ENCODE measurements around the gene COPA.

COPA gene

DNA sequence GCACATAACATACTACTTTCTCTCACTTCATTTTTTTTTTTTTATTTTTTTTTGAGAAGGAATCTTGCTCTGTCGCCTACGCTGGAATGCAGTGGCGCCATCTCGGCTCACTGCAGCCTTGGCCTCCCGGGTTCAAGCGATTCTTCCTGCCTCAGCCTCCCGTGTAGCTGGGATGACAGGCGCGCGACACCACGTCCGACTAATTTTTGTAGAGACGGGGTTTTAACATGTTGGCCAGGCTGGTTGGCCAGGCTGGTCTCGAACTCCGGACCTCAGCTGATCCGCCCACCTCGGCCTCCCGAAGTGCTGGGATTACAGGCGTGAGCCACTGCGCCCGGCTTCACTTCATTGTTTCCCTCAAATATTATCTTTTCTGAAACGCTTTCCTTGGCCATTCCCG lies 57.5 kb downstream of the COPA start:
- DNase-seq (ENCODE audit: low read depth, low spot score) = no peak
- H3K36me3 ChIP-seq (ENCODE audit: insufficient read depth, insufficient read length, low read length) = peaks cover 58% of the 10 kb centered on the region
- TF ChIP-seq ZNF274 (IDR thresholded peaks at IDR 0.05; ENCODE audit: low read depth, low read length) (no peak), YY1 (IDR thresholded peaks at IDR 0.05; ENCODE audit: insufficient read depth, insufficient read length) (no peak), SUZ12 (IDR thresholded peaks at IDR 0.05; ENCODE audit: extremely low read depth, insufficient read depth, insufficient read length) (no peak)
- H3K4me1 ChIP-seq (ENCODE audit: insufficient read depth, insufficient read length) = peaks cover 5% of the 10 kb centered on the region
- H3K27me3 ChIP-seq (ENCODE audit: insufficient read depth, insufficient read length) = no peaks in the 10 kb centered on the region
- H3K9me3 ChIP-seq (ENCODE audit: insufficient read depth, low read length) = no peaks in the 10 kb centered on the region
- H3K4me3 ChIP-seq (ENCODE audit: insufficient read length, low read depth) = peak overlapping the region; percentile 89
- no peak overlapping the region for H3K9ac ChIP-seq (ENCODE audit: insufficient read length, low read depth)

DNA sequence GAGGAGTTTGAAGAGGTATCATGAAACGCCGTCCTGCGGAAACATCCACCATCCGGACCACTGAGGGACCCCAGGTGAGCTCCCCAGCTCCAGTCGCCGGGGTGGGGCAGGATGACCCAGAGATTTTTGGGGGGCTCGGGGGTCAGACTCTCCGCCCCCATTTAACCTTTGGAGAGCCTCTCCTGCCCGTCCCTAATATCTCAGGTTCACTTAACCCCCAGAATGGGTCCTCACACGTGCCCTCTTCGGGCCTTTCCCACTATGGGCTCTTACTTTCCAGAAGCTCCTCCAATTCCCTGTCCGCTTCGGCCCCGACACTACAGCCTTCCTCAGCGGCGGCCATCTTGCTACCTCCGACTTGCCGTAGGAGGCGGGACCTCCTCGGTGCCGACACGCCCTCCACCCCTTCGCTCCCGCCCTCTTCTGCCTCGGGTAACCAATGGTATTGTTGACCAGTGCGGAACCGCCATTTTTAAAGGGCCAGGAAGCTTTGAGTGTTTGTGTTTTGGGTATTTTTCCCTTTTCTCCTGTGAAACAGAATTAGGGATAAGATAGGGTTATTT lies 58.2 kb downstream of the COPA start, which contains the start of gene PEX19:
Gene PEX19, minus strand, starts transcription at position 352 of the 563 bp plus-strand sequence. Its CDS starts 9 bp downstream, at position 343.
- Histone ChIP-seq H3K36me3 (ENCODE audit: insufficient read depth, insufficient read length, low read length) (peaks cover 58% of the 10 kb centered on the region), H3K4me3 (ENCODE audit: insufficient read length, low read depth) (peak within 1 kb of the TSS; percentile 89), H3K27me3 (ENCODE audit: insufficient read depth, insufficient read length) (no peaks in the 10 kb centered on the region), H3K9me3 (ENCODE audit: insufficient read depth, low read length) (no peaks in the 10 kb centered on the region), H3K9ac (ENCODE audit: insufficient read length, low read depth) (peak within 1 kb of the TSS; percentile 97), H3K4me1 (ENCODE audit: insufficient read depth, insufficient read length) (peaks cover 5% of the 10 kb centered on the region)
- TF ChIP-seq SUZ12 (IDR thresholded peaks at IDR 0.05; ENCODE audit: extremely low read depth, insufficient read depth, insufficient read length) = no peak
- peak; percentile 95 for TF ChIP-seq YY1 (IDR thresholded peaks at IDR 0.05; ENCODE audit: insufficient read depth, insufficient read length)
- peak; percentile 95 for DNase-seq (ENCODE audit: low read depth, low spot score)

DNA sequence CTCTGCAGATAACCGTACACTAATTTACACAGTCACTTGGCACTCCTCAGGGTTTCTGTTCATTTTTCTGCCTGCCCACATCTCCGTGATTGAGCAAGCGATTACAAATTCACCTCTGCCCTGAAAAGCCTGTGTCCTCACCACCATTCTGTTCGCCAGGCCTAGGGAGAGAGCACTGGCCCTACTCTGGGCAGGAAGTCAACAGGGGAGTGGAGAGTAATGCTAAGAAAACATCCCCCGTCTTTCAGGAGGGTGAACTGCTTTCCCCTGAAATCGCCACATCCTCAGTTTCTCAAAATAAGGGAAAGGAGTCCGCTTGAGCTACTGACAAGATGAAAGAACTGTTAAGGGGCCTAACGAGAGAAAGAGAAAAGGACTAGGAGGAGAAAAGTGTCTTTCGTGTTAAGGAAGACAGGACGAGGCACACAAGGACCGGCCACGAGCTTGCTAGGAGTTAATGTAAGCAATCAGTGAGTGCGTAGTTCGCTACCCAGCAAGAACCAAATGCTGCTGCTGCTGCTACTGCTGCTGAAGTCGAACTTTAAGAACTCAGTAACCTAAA lies 58.7 kb downstream of the COPA start:
- Histone ChIP-seq H3K4me3 (ENCODE audit: insufficient read length, low read depth) (peak overlapping the region; percentile 89), H3K9me3 (ENCODE audit: insufficient read depth, low read length) (no peaks in the 10 kb centered on the region), H3K4me1 (ENCODE audit: insufficient read depth, insufficient read length) (peaks cover 5% of the 10 kb centered on the region), H3K36me3 (ENCODE audit: insufficient read depth, insufficient read length, low read length) (peaks cover 58% of the 10 kb centered on the region), H3K9ac (ENCODE audit: insufficient read length, low read depth) (peak overlapping the region; percentile 97), H3K27me3 (ENCODE audit: insufficient read depth, insufficient read length) (no peaks in the 10 kb centered on the region)
- no peak for DNase-seq (ENCODE audit: low read depth, low spot score)
- TF ChIP-seq ZNF274 (IDR thresholded peaks at IDR 0.05; ENCODE audit: low read depth, low read length) (no peak), SUZ12 (IDR thresholded peaks at IDR 0.05; ENCODE audit: extremely low read depth, insufficient read depth, insufficient read length) (no peak), YY1 (IDR thresholded peaks at IDR 0.05; ENCODE audit: insufficient read depth, insufficient read length) (no peak)

DNA sequence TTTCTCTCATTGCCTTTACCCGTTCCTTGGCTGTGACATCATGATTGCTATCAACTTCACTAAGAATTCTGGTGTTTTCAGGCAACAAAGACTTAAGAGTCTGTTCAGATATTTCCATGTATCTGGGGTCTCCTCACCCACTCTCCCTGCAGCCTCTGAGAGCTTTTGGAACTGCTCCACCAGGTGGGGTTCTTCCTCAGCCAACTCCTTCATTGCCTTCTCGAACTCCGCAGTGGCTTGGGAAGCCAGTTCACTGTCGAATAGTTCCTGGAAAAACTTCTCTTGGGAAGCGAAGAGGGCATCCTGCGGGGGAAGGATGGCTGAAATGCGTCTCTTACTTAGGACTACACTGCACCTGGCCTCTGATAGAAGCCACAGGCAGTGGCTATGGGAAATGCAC lies 60.2 kb downstream of the COPA start:
- no peak for DNase-seq (ENCODE audit: low read depth, low spot score)

DNA sequence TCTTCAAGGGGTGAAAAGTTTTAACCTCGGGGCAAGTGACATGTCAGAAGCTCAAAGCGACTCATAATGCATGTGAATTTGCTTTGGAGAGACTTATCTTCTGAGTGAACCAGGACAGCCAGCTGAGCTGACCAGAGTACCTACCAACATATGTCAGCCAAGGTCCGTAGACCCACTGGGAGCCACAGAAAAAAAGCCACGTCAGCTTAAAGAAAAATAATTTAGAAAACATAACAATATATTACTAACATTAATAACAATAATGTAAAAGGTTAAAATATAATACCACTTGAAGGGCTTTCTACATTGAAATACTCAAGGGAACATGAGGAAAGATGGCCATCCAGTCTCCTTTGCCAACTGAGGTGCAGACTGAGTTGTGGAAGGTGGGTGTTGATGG lies 65.1 kb downstream of the COPA start:
- Histone ChIP-seq H3K9ac (ENCODE audit: insufficient read length, low read depth) (no peak overlapping the region), H3K9me3 (ENCODE audit: insufficient read depth, low read length) (no peaks in the 10 kb centered on the region), H3K4me1 (ENCODE audit: insufficient read depth, insufficient read length) (no peaks in the 10 kb centered on the region), H3K4me3 (ENCODE audit: insufficient read length, low read depth) (no peak overlapping the region), H3K27me3 (ENCODE audit: insufficient read depth, insufficient read length) (no peaks in the 10 kb centered on the region), H3K36me3 (ENCODE audit: insufficient read depth, insufficient read length, low read length) (peaks cover 73% of the 10 kb centered on the region)
- TF ChIP-seq ZNF274 (IDR thresholded peaks at IDR 0.05; ENCODE audit: low read depth, low read length) (no peak), YY1 (IDR thresholded peaks at IDR 0.05; ENCODE audit: insufficient read depth, insufficient read length) (no peak), SUZ12 (IDR thresholded peaks at IDR 0.05; ENCODE audit: extremely low read depth, insufficient read depth, insufficient read length) (no peak)
- no peak for DNase-seq (ENCODE audit: low read depth, low spot score)

More for the DNA sequence above, 60.2 kb downstream of the COPA start:
- Histone ChIP-seq H3K4me3 (ENCODE audit: insufficient read length, low read depth) (no peak overlapping the region), H3K9ac (ENCODE audit: insufficient read length, low read depth) (no peak overlapping the region), H3K36me3 (ENCODE audit: insufficient read depth, insufficient read length, low read length) (peaks cover 59% of the 10 kb centered on the region), H3K4me1 (ENCODE audit: insufficient read depth, insufficient read length) (peaks cover 5% of the 10 kb centered on the region), H3K27me3 (ENCODE audit: insufficient read depth, insufficient read length) (no peaks in the 10 kb centered on the region), H3K9me3 (ENCODE audit: insufficient read depth, low read length) (no peaks in the 10 kb centered on the region)
- TF ChIP-seq YY1 (IDR thresholded peaks at IDR 0.05; ENCODE audit: insufficient read depth, insufficient read length) = no peak
- TF ChIP-seq SUZ12 (IDR thresholded peaks at IDR 0.05; ENCODE audit: extremely low read depth, insufficient read depth, insufficient read length) = no peak
- no peak for TF ChIP-seq ZNF274 (IDR thresholded peaks at IDR 0.05; ENCODE audit: low read depth, low read length)

DNA sequence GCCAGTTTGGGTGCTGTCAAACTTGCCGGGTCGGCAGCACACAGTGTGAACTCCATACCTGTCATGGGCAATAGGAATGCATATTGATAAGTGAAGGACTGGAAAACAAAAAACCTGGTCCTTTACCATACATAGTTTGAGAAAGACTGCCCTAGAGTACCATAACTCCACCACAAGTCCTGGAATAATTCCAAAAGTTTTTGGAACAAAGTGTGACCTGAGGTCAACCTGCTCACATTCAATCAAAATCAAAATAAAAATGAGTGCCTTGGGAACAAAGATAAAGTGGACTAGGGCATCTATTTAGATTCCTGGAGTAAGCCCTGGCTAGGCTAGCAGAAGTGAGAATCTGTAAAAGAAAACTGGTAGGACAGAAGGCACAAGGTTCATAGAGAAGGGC lies 65.7 kb downstream of the COPA start:
- H3K27me3 ChIP-seq (ENCODE audit: insufficient read depth, insufficient read length) = no peaks in the 10 kb centered on the region
- H3K4me3 ChIP-seq (ENCODE audit: insufficient read length, low read depth) = no peak overlapping the region
- no peak for TF ChIP-seq ZNF274 (IDR thresholded peaks at IDR 0.05; ENCODE audit: low read depth, low read length)
- no peak for TF ChIP-seq SUZ12 (IDR thresholded peaks at IDR 0.05; ENCODE audit: extremely low read depth, insufficient read depth, insufficient read length)
- no peak for TF ChIP-seq YY1 (IDR thresholded peaks at IDR 0.05; ENCODE audit: insufficient read depth, insufficient read length)
- no peaks in the 10 kb centered on the region for H3K4me1 ChIP-seq (ENCODE audit: insufficient read depth, insufficient read length)
- peaks cover 66% of the 10 kb centered on the region for H3K36me3 ChIP-seq (ENCODE audit: insufficient read depth, insufficient read length, low read length)
- H3K9me3 ChIP-seq (ENCODE audit: insufficient read depth, low read length) = no peaks in the 10 kb centered on the region
- H3K9ac ChIP-seq (ENCODE audit: insufficient read length, low read depth) = no peak overlapping the region
- no peak for DNase-seq (ENCODE audit: low read depth, low spot score)

DNA sequence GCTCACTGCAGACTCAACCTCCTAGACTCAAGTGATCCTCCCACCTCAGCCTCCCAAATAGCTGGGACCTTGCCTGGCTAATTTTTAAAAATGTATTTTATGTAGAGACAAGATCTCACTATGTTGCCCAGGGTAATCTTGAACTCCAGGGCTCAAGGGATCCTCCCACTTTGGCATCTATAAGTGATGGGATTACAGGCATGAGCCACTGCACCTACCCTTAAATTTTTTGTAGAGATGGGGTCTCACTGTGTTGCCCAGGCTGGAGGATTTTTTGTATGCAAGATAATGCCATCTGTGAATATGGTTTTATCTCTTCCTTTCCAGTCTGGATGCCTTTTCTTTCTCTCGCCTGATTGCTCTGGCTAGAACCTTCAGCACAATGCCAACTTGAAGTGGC lies 72.0 kb downstream of the COPA start:
- Histone ChIP-seq H3K9ac (ENCODE audit: insufficient read length, low read depth) (no peak overlapping the region), H3K36me3 (ENCODE audit: insufficient read depth, insufficient read length, low read length) (peaks cover 5% of the 10 kb centered on the region), H3K4me3 (ENCODE audit: insufficient read length, low read depth) (no peak overlapping the region), H3K9me3 (ENCODE audit: insufficient read depth, low read length) (no peaks in the 10 kb centered on the region), H3K27me3 (ENCODE audit: insufficient read depth, insufficient read length) (no peaks in the 10 kb centered on the region), H3K4me1 (ENCODE audit: insufficient read depth, insufficient read length) (no peaks in the 10 kb centered on the region)
- no peak for TF ChIP-seq YY1 (IDR thresholded peaks at IDR 0.05; ENCODE audit: insufficient read depth, insufficient read length)
- no peak for TF ChIP-seq SUZ12 (IDR thresholded peaks at IDR 0.05; ENCODE audit: extremely low read depth, insufficient read depth, insufficient read length)
- no peak for TF ChIP-seq ZNF274 (IDR thresholded peaks at IDR 0.05; ENCODE audit: low read depth, low read length)
- DNase-seq (ENCODE audit: low read depth, low spot score) = no peak
